Astrocyte of the spinal cord (primary cell): Measurements from ENCODE around the gene HES3.
A peak's percentile ranks its signal among the peaks of the same experiment; 100 is the strongest.

Experiments used
- DNase-seq: peaks from one replicate; pipeline ENCODE4 v3.0.0; 2011; ENCODE audit warnings: low read depth, low spot score
- H3K4me3 ChIP-seq: 2 replicates; pipeline ENCODE4 v1.5.1; 2011; ENCODE audit warnings: low read depth, mild to moderate bottlenecking, low read length, moderate library complexity
- CTCF ChIP-seq: IDR thresholded peaks from 2 replicates; pipeline ENCODE4 v1.5.1; 2012; ENCODE audit warnings: low read depth, mild to moderate bottlenecking, low read length, inconsistent platforms
- in situ Hi-C: cut with HindIII; loops from 2 replicates; pipeline ENCODE4 v1.10.0; 2017; ENCODE audit warnings: low sequenced_read_pairs

HES3 gene

GRCh38 chr1:6272452-6272851 lies 28.5 kb downstream of the HES3 start:
- DNase-seq, result no peak
- no peak overlapping the region for H3K4me3 ChIP-seq
- in situ Hi-C loops, result no loop called here
- TF ChIP-seq CTCF, result no peak

GRCh38 chr1:6272868-6273267 lies 28.9 kb downstream of the HES3 start:
- no peak overlapping the region for H3K4me3 ChIP-seq
- in situ Hi-C loops, result no loop called here
- DNase-seq, result no peak
- peak; percentile 34 for TF ChIP-seq CTCF

GRCh38 chr1:6273380-6273891 lies 29.5 kb downstream of the HES3 start:
- DNase-seq, result peak; percentile 84
- in situ Hi-C loops, result no loop called here
- no peak overlapping the region for H3K4me3 ChIP-seq
- no peak for TF ChIP-seq CTCF

GRCh38 chr1:6274102-6274501 lies 30.1 kb downstream of the HES3 start:
- no peak for DNase-seq
- TF ChIP-seq CTCF, result no peak
- H3K4me3 ChIP-seq, result no peak overlapping the region
- in situ Hi-C loops, result no loop called here

- no peak for TF ChIP-seq CTCF
- DNase-seq, result no peak
- in situ Hi-C loops, result no loop called here
- H3K4me3 ChIP-seq, result no peak overlapping the region
Observed at GRCh38 chr1:6274622-6275139, 30.7 kb downstream of the HES3 start.

GRCh38 chr1:6275826-6276782 lies 32.1 kb downstream of the HES3 start:
- H3K4me3 ChIP-seq, result no peak overlapping the region
- peak; percentile 56 for DNase-seq
- in situ Hi-C loops, result no loop called here
- TF ChIP-seq CTCF, result no peak
